CD14-positive monocyte (primary cell): Measurements from ENCODE around the gene DPP6. TPM values are rescaled to one million over a fixed set of nuclear protein-coding genes. Genes with fewer than 3 reads are reported as not detected.

Experiments
- DNase-seq, 3 donors: peaks; one replicate each; pipeline ENCODE4 v3.0.0-alpha.2; 2011 to 2022
- H2AFZ ChIP-seq: 2 replicates; pipeline ENCODE4 v1.6.0; 2012; ENCODE audit warnings: mild to moderate bottlenecking, low read depth, low read length, inconsistent platforms; ENCODE audit not compliant: insufficient read depth, poor library complexity, severe bottlenecking
- H3K27ac ChIP-seq, 2 donors: 1 replicate in 1 of 2; 2 replicates in 1 of 2; pipeline ENCODE4 v1.5.1; 2012 to 2013; ENCODE audit warnings: low read length in 2 of 2, control low read depth in 1 of 2, inconsistent platforms in 1 of 2, low read depth in 1 of 2, mild to moderate bottlenecking in 1 of 2
- H3K27me3 ChIP-seq, 2 donors: one replicate each; pipeline versions ENCODE4 v1.6.0 to v1.6.1; 2011 to 2013; ENCODE audit warnings: low read length in 2 of 2; ENCODE audit not compliant: control insufficient read depth in 2 of 2, insufficient read depth in 2 of 2
- H3K36me3 ChIP-seq, 2 donors: replicated peaks in 1 of 2; 1 replicate in 1 of 2; 2 replicates in 1 of 2; pipeline versions ENCODE4 v1.5.1 to v1.6.1; 2012 to 2013; ENCODE audit warnings: low read length in 2 of 2, control low read depth in 1 of 2, inconsistent platforms in 1 of 2, mild to moderate bottlenecking in 1 of 2; ENCODE audit not compliant: insufficient read depth in 2 of 2, control insufficient read depth in 1 of 2
- H3K4me1 ChIP-seq, 2 donors: 1 replicate in 1 of 2; 2 replicates in 1 of 2; pipeline versions ENCODE4 v1.5.1 to v1.6.1; 2012 to 2013; ENCODE audit warnings: low read length in 2 of 2, control low read depth in 1 of 2, inconsistent platforms in 1 of 2, mild to moderate bottlenecking in 1 of 2, moderate library complexity in 1 of 2; ENCODE audit not compliant: insufficient read depth in 2 of 2, control insufficient read depth in 1 of 2
- H3K4me2 ChIP-seq: replicated peaks from 2 replicates; pipeline ENCODE3; 2012; ENCODE audit warnings: low read length, moderate library complexity, mild to moderate bottlenecking; ENCODE audit not compliant: poor library complexity, severe bottlenecking; ENCODE audit errors: extremely low read depth
- H3K4me3 ChIP-seq, 3 experiments: fragments of 200-600 bp in 1 of 3; sonication (generic) in 1 of 3; replicated peaks in 1 of 3; 1 replicate in 2 of 3; 2 replicates in 1 of 3; pipeline ENCODE4 v1.5.1; 2011 to 2013; ENCODE audit warnings: low read length in 3 of 3, mild to moderate bottlenecking in 3 of 3, control low read depth in 2 of 3, low read depth in 2 of 3, inconsistent platforms in 1 of 3, moderate library complexity in 1 of 3
- H3K79me2 ChIP-seq: 2 replicates; pipeline ENCODE4 v1.6.0; 2012; ENCODE audit warnings: mild to moderate bottlenecking, control low read depth, inconsistent platforms, low read length, moderate library complexity; ENCODE audit not compliant: insufficient read depth
- H3K9ac ChIP-seq: 2 replicates; pipeline ENCODE4 v1.6.0; 2017; ENCODE audit warnings: low read length, mild to moderate bottlenecking; ENCODE audit not compliant: insufficient read depth, poor library complexity, severe bottlenecking
- H3K9me3 ChIP-seq, 2 donors: replicated peaks in 1 of 2; 1 replicate in 1 of 2; 2 replicates in 1 of 2; pipeline versions ENCODE4 v1.5.1 to v1.6.1; 2012 to 2013; ENCODE audit warnings: low read length in 2 of 2, control low read depth in 1 of 2; ENCODE audit not compliant: control insufficient read depth in 1 of 2, insufficient read depth in 1 of 2
- H4K20me1 ChIP-seq: 2 replicates; pipeline ENCODE4 v1.6.0; 2012; ENCODE audit warnings: mild to moderate bottlenecking, low read length, control low read depth, moderate library complexity; ENCODE audit not compliant: insufficient read depth
- H3K27ac Mint-ChIP-seq, 7 donors: one replicate each; pipeline ENCODE4 v1.8.0; 2020; ENCODE audit warnings: mild to moderate bottlenecking in 7 of 7, mixed read lengths in 7 of 7, moderate library complexity in 6 of 7, inconsistent platforms in 2 of 7
- H3K27me3 Mint-ChIP-seq, 3 donors: one replicate each; pipeline ENCODE4 v1.8.0; 2021 to 2022; ENCODE audit warnings: low read depth in 3 of 3, mild to moderate bottlenecking in 3 of 3, mixed read lengths in 3 of 3, moderate library complexity in 3 of 3, inconsistent platforms in 1 of 3
- H3K36me3 Mint-ChIP-seq, 2 donors: one replicate each; pipeline ENCODE4 v1.8.0; 2020; ENCODE audit warnings: mixed read lengths in 2 of 2, inconsistent platforms in 1 of 2, mild to moderate bottlenecking in 1 of 2
- H3K4me1 Mint-ChIP-seq: one replicate; pipeline ENCODE4 v1.8.0; 2020; ENCODE audit warnings: mild to moderate bottlenecking, mixed read lengths
- H3K4me3 Mint-ChIP-seq, 2 donors: one replicate each; pipeline ENCODE4 v1.8.0; 2020; ENCODE audit warnings: mild to moderate bottlenecking in 2 of 2, mixed read lengths in 2 of 2, moderate library complexity in 1 of 2
- H3K9me3 Mint-ChIP-seq, 7 donors: one replicate each; pipeline ENCODE4 v1.8.0; 2020 to 2022; ENCODE audit warnings: mixed read lengths in 7 of 7, mild to moderate bottlenecking in 6 of 7, moderate library complexity in 6 of 7, inconsistent platforms in 2 of 7
- WGBS: methylation state at CpG from one replicate; pipeline ENCODE4 v1.1.5; 2013; ENCODE audit warnings: missing lambda C conversion rate; ENCODE audit not compliant: insufficient coverage; 5-methylcytosine and 5-hydroxymethylcytosine counted together
- intact Hi-C, 2 donors: fragments of 100-400 bp; cut with micrococcal nuclease; formaldehyde crosslinking; loops; one replicate each; pipeline versions ENCODE4 v1.15.0 to v1.15.1; 2023
- polyA plus RNA-seq, 3 donors: library from polyadenylated mRNA; depleted of rRNA in 1 of 3; unstranded in 2 of 3; stranded (reverse) in 1 of 3; fragments of 300-500 nt in 2 of 3; fragments of >200 nt in 1 of 3; fragmentation: Illumina TruSeq in 2 of 3; gene quantifications; 1 replicate in 2 of 3; 2 replicates in 1 of 3; pipeline ENCODE4 v1.2.3, GENCODE V29; 2012 to 2021
- TF ChIP-seq, protein P1 (sequence below): fragments of 200-600 bp; IDR thresholded peaks from one replicate; pipeline ENCODE4 v1.8.0; 2022; ENCODE audit warnings: antibody characterized with exemption, mild to moderate bottlenecking

The DPP6 gene
- polyA plus RNA-seq, 3 donors, result not detected

DNA sequence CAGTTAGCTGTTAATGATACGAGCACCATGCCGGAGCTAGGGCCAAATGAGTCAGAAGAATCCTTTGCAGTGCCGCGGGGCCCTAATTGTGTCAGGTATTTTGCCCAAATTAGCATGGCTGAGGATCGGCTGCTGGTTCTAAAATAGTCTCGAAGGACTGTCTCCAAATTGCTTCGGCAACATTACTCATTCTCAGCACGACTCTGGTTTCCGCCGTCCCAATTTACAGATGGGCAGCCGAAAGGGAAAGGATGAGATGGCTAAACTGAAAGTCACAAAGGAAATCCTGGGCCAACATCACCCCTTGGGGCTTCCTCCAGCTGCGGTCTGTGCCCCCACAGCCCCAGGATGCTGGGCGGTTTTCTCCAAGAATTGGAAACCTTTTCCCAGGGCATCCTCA, 599.3 kb downstream of the DPP6 start:
- H3K27me3 Mint-ChIP-seq, result peaks cover 0 to 4% (median 0%) of the 10 kb centered on the region in 3 donors
- 81% methylated on average over 12 of the region's 13 CpGs for WGBS
- peaks cover 26 to 57% (median 34%) of the 10 kb centered on the region in 7 donors for H3K9me3 Mint-ChIP-seq
- TF ChIP-seq, protein P1, sequence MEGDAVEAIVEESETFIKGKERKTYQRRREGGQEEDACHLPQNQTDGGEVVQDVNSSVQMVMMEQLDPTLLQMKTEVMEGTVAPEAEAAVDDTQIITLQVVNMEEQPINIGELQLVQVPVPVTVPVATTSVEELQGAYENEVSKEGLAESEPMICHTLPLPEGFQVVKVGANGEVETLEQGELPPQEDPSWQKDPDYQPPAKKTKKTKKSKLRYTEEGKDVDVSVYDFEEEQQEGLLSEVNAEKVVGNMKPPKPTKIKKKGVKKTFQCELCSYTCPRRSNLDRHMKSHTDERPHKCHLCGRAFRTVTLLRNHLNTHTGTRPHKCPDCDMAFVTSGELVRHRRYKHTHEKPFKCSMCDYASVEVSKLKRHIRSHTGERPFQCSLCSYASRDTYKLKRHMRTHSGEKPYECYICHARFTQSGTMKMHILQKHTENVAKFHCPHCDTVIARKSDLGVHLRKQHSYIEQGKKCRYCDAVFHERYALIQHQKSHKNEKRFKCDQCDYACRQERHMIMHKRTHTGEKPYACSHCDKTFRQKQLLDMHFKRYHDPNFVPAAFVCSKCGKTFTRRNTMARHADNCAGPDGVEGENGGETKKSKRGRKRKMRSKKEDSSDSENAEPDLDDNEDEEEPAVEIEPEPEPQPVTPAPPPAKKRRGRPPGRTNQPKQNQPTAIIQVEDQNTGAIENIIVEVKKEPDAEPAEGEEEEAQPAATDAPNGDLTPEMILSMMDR, result no peak
- H3K27ac ChIP-seq, result no peak overlapping the region
- no peak overlapping the region for H3K9ac ChIP-seq
- no peaks in the 10 kb centered on the region for H3K79me2 ChIP-seq
- H3K4me3 Mint-ChIP-seq, result no peak overlapping the region
- H3K4me2 ChIP-seq, result no peak overlapping the region
- H3K4me1 ChIP-seq, result no peaks in the 10 kb centered on the region
- H3K4me1 Mint-ChIP-seq, result no peaks in the 10 kb centered on the region
- H4K20me1 ChIP-seq, result no peaks in the 10 kb centered on the region
- H3K9me3 ChIP-seq, result peaks cover 68 to 69% of the 10 kb centered on the region in 2 donors
- no peak for DNase-seq
- H2AFZ ChIP-seq, result no peak overlapping the region
- no peaks in the 10 kb centered on the region for H3K27me3 ChIP-seq
- H3K27ac Mint-ChIP-seq, result no peak overlapping the region
- H3K36me3 ChIP-seq, result no peaks in the 10 kb centered on the region
- H3K4me3 ChIP-seq, result no peak overlapping the region
- no peaks in the 10 kb centered on the region for H3K36me3 Mint-ChIP-seq
- intact Hi-C loops, result no loop called here

DNA sequence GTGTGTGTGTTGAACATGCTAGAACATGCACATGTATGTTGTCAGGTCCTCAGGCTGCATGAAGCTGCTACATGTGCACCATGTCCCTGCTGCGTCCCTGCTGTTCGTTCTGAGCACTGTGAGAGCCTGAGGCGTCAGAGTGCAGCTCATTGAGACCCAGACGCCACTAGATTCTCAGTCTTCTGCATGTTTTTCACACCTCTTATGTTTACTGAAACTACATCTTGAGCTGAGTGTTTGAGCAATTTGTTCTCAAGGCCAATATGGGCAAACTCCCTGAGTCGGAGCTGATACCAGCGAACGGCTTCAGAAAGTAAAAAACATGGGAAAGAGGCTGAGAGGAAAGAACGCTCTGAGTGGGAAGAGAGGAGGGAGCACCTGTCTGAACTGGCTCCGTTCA, 600.4 kb downstream of the DPP6 start:
- Mint-ChIP-seq H3K9me3 (peaks cover 22 to 57% (median 35%) of the 10 kb centered on the region in 7 donors), H3K4me1 (no peaks in the 10 kb centered on the region), H3K36me3 (no peaks in the 10 kb centered on the region), H3K27ac (no peak overlapping the region), H3K4me3 (no peak overlapping the region), H3K27me3 (peaks cover 0 to 4% (median 0%) of the 10 kb centered on the region in 3 donors)
- H3K9me3 ChIP-seq, result peaks cover 67 to 68% of the 10 kb centered on the region in 2 donors
- H3K79me2 ChIP-seq, result no peaks in the 10 kb centered on the region
- H4K20me1 ChIP-seq, result no peaks in the 10 kb centered on the region
- no peaks in the 10 kb centered on the region for H3K36me3 ChIP-seq
- TF ChIP-seq, protein P1, result no peak
- H3K9ac ChIP-seq, result no peak overlapping the region
- H2AFZ ChIP-seq, result no peak overlapping the region
- H3K4me3 ChIP-seq, result no peak overlapping the region
- intact Hi-C loops, result no loop called here
- H3K27me3 ChIP-seq, result no peaks in the 10 kb centered on the region
- H3K27ac ChIP-seq, result no peak overlapping the region
- H3K4me1 ChIP-seq, result no peaks in the 10 kb centered on the region
- H3K4me2 ChIP-seq, result no peak overlapping the region
- DNase-seq, result no peak
- WGBS, result 78% methylated on average over 4 of the region's 9 CpGs
